HepG2 (cell line): Measurements from ENCODE around the gene SMIM41. TPM values are rescaled to one million over a fixed set of nuclear protein-coding genes. Genes with fewer than 3 reads are reported as not detected.

ENCODE experiments used
- ATAC-seq: fragments of 200-7000 bp; cut with Tn5 transposase; 3 replicates; pipeline ENCODE4 v1.9.1; 2020; ENCODE audit warnings: mild to moderate bottlenecking, moderate library complexity
- BruUV-seq: library from RNA; stranded (reverse); fragments of 400-500 nt; replicated peaks from 2 replicates; lab custom pipeline; 2021; lab: Mats Ljungman, UMichigan
- CTCF ChIA-PET: fragments of 300-600 bp; formaldehyde crosslinking; extraction: SDS; loops from one replicate; lab custom pipeline; 2021; ENCODE audit warnings: low total read pairs, inconsistent platforms, low intra/inter-chr PET ratio; lab: Yijun Ruan, JAX
- POLR2A ChIA-PET: fragments of 350-600 bp; sonication (Branson Sonifier 250); formaldehyde crosslinking; loops from one replicate; lab custom pipeline; 2020; ENCODE audit warnings: antibody characterized with exemption, inconsistent platforms; lab: Yijun Ruan, JAX
- DNase-seq: peaks from one replicate; pipeline ENCODE4 v3.0.0-alpha.2; 2015; ENCODE audit warnings: low spot score
- FAIRE-seq: peaks from 3 replicates; lab custom pipeline; 2011; peaks lifted over from hg19 to GRCh38; lab: Jason Lieb, UNC
- H2AFZ ChIP-seq: one replicate; pipeline ENCODE4 v1.6.1; 2011; ENCODE audit warnings: low read length, inconsistent platforms
- H3K27ac ChIP-seq: fragments of 300-600 bp; 3 replicates; pipeline ENCODE4 v1.8.0; 2011; ENCODE audit warnings: mixed run types, mild to moderate bottlenecking, mixed read lengths, low read length, inconsistent platforms; ENCODE audit not compliant: insufficient read depth; ENCODE audit errors: extremely low read length
- H3K27me3 ChIP-seq, 2 experiments: fragments of 200-600 bp in 1 of 2; 2 replicates in 1 of 2; 3 replicates in 1 of 2; pipeline versions ENCODE4 v1.6.0 to v1.8.0; 2011; ENCODE audit warnings: low read length in 2 of 2, mild to moderate bottlenecking in 2 of 2, moderate library complexity in 2 of 2, inconsistent platforms in 1 of 2; ENCODE audit not compliant: insufficient read depth in 2 of 2, control insufficient read depth in 1 of 2
- H3K36me3 ChIP-seq, 2 experiments: fragments of 200-600 bp in 1 of 2; replicated peaks in 1 of 2; 2 replicates in 1 of 2; 3 replicates in 1 of 2; pipeline versions ENCODE4 v1.5.1 to v1.8.0; 2011; ENCODE audit warnings: low read length in 2 of 2, inconsistent platforms in 1 of 2; ENCODE audit not compliant: insufficient read depth in 2 of 2, control insufficient read depth in 1 of 2
- H3K4me1 ChIP-seq: 2 replicates; pipeline ENCODE4 v1.5.1; 2012; ENCODE audit warnings: low read length, inconsistent platforms; ENCODE audit not compliant: insufficient read depth
- H3K4me2 ChIP-seq: 2 replicates; pipeline ENCODE4 v1.6.0; 2011; ENCODE audit warnings: low read depth, low read length, inconsistent platforms
- H3K4me3 ChIP-seq, 3 experiments: fragments of 200-600 bp in 1 of 3; sonication (generic), shearing (Covaris generic) in 1 of 3; replicated peaks in 1 of 3; 2 replicates each; pipeline ENCODE4 v1.5.1; 2011 to 2016; ENCODE audit warnings: low read length in 3 of 3, inconsistent platforms in 2 of 3, low read depth in 2 of 3, mild to moderate bottlenecking in 2 of 3, control low read depth in 1 of 3, mixed read lengths in 1 of 3; ENCODE audit not compliant: insufficient read depth in 1 of 3
- H3K79me2 ChIP-seq: one replicate; pipeline ENCODE4 v1.6.1; 2011; ENCODE audit warnings: low read length, inconsistent platforms; ENCODE audit not compliant: insufficient read depth
- H3K9ac ChIP-seq: 2 replicates; pipeline ENCODE4 v1.6.0; 2011; ENCODE audit warnings: mild to moderate bottlenecking, low read depth, low read length, inconsistent platforms; ENCODE audit not compliant: insufficient read depth
- H3K9me3 ChIP-seq: 2 replicates; pipeline ENCODE4 v1.5.1; 2012; ENCODE audit warnings: mild to moderate bottlenecking, low read length
- H4K20me1 ChIP-seq: 2 replicates; pipeline ENCODE4 v1.6.0; 2011; ENCODE audit warnings: inconsistent platforms, mild to moderate bottlenecking, low read length, moderate library complexity; ENCODE audit not compliant: insufficient read depth
- AGO2 ChIP-seq: fragments of 200-400 bp; formaldehyde crosslinking; optimal IDR thresholded peaks from 2 replicates; pipeline ENCODE3; 2017; ENCODE audit warnings: mild to moderate bottlenecking, low read depth, low read length, moderate library complexity
- MXI1 ChIP-seq: IDR thresholded peaks from 3 replicates; pipeline ENCODE4 v1.6.1; 2012; ENCODE audit warnings: low read depth, low read length, inconsistent platforms, borderline replicate concordance
- RAD21 ChIP-seq: fragments of 450-650 bp; formaldehyde crosslinking; IDR thresholded peaks from 2 replicates; pipeline ENCODE4 v1.5.0; 2020; ENCODE audit warnings: mild to moderate bottlenecking
- TARDBP ChIP-seq: sonication (generic); formaldehyde crosslinking; IDR thresholded peaks from 2 replicates; pipeline ENCODE4 v1.8.0; 2022; ENCODE audit warnings: mild to moderate bottlenecking, missing genetic modification reagents
- WGBS: methylation state at CpG from one replicate; pipeline ENCODE4 v1.1.6; 2017; ENCODE audit warnings: low lambda C conversion rate; 5-methylcytosine and 5-hydroxymethylcytosine counted together
- in situ Hi-C: cut with HindIII; loops from 2 replicates; pipeline ENCODE4 v1.10.0; 2017; ENCODE audit warnings: low pct_unique_long_range_greater_than_20kb; ENCODE audit not compliant: extremely low pct_ligation_motif_present
- intact Hi-C: fragments of 100-400 bp; cut with micrococcal nuclease; formaldehyde crosslinking; loops from one replicate; pipeline ENCODE4 v1.10.0; 2022; ENCODE audit not compliant: unreplicated experiment
- polyA plus RNA-seq, 8 experiments: library from polyadenylated mRNA; depleted of rRNA in 3 of 8; stranded (reverse) in 7 of 8; unstranded in 1 of 8; fragments of >200 nt; fragmentation: Illumina TruSeq in 4 of 8; extraction: Trizol in 4 of 8; gene quantifications; 2 replicates each; pipeline versions ENCODE4 v1.2.1 to v1.2.3, GENCODE V29; 2011 to 2016; ENCODE audit warnings: low read depth in 4 of 8, missing spikeins in 1 of 8, mixed read lengths in 1 of 8; ENCODE audit not compliant: insufficient read depth in 1 of 8
- total RNA-seq, 5 experiments: library from RNA; depleted of rRNA; stranded (reverse); fragments of >200 nt; fragmentation: Illumina TruSeq; extraction: Trizol; gene quantifications; 2 replicates each; pipeline ENCODE4 v1.2.3, GENCODE V29; 2016; ENCODE audit warnings: low read depth in 1 of 5
- TF ChIP-seq, protein P1 (sequence below): sonication (generic); formaldehyde crosslinking; IDR thresholded peaks from 2 replicates; pipeline ENCODE4 v1.4.0; 2020; ENCODE audit warnings: mild to moderate bottlenecking, missing genetic modification reagents
- TF ChIP-seq, protein P2 (sequence below): sonication (generic); formaldehyde crosslinking; IDR thresholded peaks from 2 replicates; pipeline ENCODE4 v1.4.0; 2020; ENCODE audit warnings: missing genetic modification reagents
- TF ChIP-seq, protein P3 (sequence below): sonication (generic); formaldehyde crosslinking; IDR thresholded peaks from 2 replicates; pipeline ENCODE4 v1.8.1; 2023; ENCODE audit warnings: mild to moderate bottlenecking, moderate library complexity, missing genetic modification reagents

The SMIM41 gene
- total and polyA plus RNA-seq, 2 of the 13 experiments (the other 11 are each of a cell fraction or from before 2014, with no cell fraction given), result not detected

DNA sequence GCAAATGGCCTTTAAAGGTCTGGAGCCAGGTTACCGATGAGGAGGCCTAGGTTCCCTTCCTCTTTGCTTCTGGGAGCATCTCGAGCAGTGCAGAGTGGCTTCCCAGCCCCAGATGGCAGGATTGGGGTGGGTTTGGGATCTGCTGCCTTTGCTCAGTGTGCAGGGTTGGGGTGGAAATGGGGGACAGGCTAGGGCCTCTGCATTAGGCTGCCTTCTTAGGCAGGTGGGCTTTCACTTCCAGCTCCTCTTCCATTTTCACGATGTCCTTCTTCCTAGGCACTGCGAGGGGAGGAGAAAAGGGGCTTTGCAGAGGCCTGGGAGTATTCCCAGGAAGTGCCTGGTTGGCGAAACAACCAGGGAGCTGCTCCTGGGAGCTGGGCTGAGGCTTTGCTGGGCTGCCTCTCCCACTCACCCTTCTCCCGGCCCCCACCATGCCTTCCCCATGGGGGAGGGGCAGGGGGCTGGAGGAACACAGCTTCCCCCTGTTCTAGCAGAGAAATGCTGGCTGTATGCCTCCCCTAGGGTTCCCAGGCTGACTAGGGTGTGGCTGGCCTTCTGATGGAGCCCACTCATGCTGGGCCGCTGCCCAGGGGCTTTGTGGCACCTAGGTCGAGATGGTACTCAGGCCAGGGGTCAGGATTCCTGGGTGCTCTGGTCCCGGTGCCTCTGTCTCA lies 25.8 kb upstream of the SMIM41 start (continued):
- TF ChIP-seq, protein P1, sequence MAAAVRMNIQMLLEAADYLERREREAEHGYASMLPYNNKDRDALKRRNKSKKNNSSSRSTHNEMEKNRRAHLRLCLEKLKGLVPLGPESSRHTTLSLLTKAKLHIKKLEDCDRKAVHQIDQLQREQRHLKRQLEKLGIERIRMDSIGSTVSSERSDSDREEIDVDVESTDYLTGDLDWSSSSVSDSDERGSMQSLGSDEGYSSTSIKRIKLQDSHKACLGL (CRISPR knock-in tag), result no peak
- no peak for TF ChIP-seq RAD21 (CRISPR knock-in tag)
- TF ChIP-seq, protein P2, sequence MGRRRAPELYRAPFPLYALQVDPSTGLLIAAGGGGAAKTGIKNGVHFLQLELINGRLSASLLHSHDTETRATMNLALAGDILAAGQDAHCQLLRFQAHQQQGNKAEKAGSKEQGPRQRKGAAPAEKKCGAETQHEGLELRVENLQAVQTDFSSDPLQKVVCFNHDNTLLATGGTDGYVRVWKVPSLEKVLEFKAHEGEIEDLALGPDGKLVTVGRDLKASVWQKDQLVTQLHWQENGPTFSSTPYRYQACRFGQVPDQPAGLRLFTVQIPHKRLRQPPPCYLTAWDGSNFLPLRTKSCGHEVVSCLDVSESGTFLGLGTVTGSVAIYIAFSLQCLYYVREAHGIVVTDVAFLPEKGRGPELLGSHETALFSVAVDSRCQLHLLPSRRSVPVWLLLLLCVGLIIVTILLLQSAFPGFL (CRISPR knock-in tag), result no peak

DNA sequence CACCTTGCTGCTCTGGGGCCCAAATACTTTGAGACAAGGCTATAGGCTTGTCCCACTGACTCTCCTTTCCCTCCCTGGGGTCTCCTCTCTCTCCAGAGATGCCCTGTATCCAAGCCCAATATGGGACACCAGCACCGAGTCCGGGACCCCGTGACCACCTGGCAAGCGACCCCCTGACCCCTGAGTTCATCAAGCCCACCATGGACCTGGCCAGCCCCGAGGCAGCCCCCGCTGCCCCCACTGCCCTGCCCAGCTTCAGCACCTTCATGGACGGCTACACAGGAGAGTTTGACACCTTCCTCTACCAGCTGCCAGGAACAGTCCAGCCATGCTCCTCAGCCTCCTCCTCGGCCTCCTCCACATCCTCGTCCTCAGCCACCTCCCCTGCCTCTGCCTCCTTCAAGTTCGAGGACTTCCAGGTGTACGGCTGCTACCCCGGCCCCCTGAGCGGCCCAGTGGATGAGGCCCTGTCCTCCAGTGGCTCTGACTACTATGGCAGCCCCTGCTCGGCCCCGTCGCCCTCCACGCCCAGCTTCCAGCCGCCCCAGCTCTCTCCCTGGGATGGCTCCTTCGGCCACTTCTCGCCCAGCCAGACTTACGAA lies 25.2 kb upstream of the SMIM41 start:
- Histone ChIP-seq H3K4me3 (no peak overlapping the region), H3K4me2 (no peak overlapping the region), H3K27ac (no peak overlapping the region), H3K4me1 (peaks cover 30% of the 10 kb centered on the region), H3K9ac (no peak overlapping the region), H3K27me3 (no peaks in the 10 kb centered on the region), H4K20me1 (peaks cover 7% of the 10 kb centered on the region; the same call in 1 of the 2 replicates), H2AFZ (no peak overlapping the region)
- POLR2A ChIA-PET, result interaction anchor here (0.7 kb wide), 1 partner anchor 13 kb away, joined by 3 read pairs; no protein-coding TSS in a partner anchor
- FAIRE-seq, result no peak
- intact Hi-C loops, result no loop called here
- TF ChIP-seq AGO2 (peak; percentile 3), MXI1 (0 out of 3 replicates have a peak, but pooled peaks have one; percentile 13), TARDBP (CRISPR knock-in tag) (no peak)
- TF ChIP-seq, protein P3, sequence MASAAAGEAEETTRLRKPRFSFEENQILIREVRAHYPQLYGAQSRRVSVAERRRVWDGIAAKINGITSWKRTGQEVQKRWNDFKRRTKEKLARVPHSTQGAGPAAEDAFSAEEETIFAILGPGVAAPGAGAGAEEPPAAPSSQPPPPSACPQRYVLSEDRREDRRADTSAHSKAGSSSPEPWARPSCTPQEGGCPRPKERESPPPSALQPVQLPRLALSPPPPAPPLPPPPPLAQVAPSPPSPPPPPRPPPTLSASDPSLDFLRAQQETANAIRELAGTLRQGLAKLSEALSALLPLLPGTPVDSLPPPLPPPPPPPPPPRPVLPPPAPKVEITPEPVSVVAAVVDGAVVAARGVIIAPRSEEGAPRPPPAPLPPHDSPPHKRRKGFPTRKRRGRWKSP (CRISPR knock-in tag), result no peak
- TF ChIP-seq, all 625 proteins: peak for 2
- Histone ChIP-seq H3K9me3 (no peaks in the 10 kb centered on the region), H3K36me3 (peaks cover 9 to 36% of the 10 kb centered on the region in 2 experiments), H3K79me2 (peaks cover 21% of the 10 kb centered on the region)
- 96% methylated on average over 19 of the region's 21 CpGs for WGBS
- BruUV-seq, result no TSS peak
- no peak for DNase-seq
- CTCF ChIA-PET, result no interaction called here
- in situ Hi-C loops, result no loop called here
- ATAC-seq, result no peak
